ENCODE measurements around the gene ZNF467.
A peak's percentile ranks its signal among the peaks of the same experiment; 100 is the strongest.

Gene ZNF467

DNA sequence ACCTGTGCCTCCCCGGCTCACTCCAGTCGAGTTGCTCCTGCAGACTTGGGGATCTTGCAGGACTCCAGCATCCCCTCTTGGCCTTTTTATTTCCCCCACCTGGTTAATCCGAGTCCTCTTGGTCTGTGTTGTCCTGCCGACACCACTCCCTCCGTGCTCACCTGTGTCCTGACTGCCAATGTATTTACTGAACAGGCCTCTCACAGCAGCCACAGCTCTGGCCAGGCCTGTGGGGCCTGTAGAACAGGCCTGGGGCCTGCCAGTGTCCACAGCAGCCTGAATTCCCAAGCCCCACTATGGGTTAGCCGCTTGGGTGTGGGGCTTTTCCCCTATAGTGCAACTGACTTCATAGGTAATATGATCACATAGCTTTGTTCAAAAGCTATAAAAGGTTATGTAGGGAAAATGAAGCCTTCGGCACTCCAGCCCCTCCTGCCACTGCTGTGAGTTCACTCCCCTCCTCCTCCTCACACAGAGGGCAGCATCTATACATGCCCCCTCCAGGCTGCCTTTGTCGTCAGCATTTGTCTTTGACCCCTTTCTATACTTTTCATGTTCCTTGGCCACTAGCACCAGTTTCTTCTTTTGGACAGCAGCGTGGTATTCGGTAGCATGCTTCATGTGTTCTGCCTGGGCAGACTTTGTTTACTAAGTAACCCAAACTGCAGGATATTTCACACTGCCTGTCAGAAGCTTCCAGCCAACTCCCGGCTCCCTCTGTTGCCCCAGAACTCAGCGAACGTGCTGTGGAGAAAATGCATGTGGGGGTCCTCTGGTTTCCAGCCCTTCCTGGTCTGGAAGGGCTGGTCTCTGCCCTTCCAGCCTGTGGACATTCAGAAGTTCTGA is 46.1 kb downstream of the ZNF467 start:
- DNase-seq (ENCODE audit: low read depth), result no peak

DNA sequence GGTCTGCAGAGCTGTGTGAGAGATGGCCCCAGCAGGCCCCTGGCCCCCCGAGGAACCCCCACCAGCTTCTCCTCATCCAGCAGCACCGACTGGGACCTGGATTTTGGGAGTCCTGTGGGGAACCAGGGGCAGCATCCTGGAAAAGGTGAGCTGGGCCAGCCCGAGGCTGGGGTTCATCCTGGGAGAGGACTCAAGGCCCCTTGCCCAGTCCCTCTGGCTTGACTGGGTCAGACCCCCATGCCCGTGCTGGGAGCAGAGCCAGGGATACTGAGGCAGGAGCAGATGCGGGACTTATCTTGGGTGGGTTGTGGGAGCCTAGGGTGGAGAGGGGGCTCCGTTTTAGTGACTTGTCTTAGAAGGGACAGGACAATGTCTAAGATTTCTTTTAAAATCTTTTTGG is 47.5 kb downstream of the ZNF467 start:
- DNase-seq (ENCODE audit: low read depth), result no peak

DNA sequence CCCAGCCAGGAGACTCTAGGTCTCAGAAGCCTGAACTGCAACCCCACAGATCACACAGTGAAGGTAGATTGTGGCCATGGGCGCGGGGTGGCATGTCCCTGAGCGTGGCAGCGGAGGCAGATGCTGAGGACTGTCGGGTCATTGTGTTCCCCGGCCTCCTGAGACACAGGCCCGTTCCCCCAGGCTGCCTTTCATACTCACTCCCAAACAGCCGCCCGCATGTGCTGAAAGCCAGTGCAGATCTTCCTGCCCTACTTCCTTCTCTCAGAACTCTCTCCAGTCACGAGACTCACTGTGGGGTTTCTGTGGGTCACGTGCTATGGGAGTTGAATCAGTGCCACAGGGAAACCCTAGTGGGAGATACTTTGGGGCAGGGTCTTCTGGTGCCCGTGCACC is 48.0 kb downstream of the ZNF467 start:
- no peak for DNase-seq (ENCODE audit: low read depth)

DNA sequence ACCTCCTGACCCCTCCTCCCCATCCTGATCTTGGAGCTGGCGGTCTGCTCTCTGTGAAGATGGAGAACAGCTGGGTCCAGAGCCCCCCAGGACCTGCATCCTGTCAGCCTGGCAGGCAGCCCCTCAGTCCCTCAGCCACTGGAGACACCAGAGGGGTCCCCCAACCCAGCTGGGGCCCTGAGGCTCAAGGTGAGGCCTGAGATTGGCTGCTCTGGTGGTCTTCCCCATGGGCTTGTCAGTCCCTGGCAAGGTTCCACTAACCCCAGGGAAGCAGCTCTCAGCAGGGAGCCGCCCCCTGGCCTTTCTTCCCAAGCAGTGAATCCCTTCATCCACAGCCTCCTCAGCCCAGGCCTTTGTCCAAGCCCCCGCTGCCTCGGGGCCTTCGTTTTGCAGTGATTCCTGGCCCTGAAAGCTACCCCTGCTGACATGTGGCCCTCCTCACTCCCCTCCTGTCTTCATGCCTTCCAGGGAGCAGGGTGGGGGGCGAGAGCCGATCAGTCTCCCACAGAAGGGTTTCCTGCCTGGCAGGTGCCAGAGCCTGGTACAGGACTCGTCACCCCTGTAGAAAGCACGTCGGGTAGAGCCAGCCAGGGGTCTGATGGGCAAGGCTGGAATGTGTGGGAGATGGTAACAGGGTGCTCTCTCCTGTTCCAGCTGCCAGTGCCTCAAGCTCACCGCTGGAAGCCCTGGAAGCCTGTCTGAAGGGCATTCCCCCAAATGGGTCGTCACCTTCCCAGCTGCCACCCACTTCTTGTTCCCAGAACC is 48.5 kb downstream of the ZNF467 start:
- no peak for DNase-seq (ENCODE audit: low read depth)

DNA sequence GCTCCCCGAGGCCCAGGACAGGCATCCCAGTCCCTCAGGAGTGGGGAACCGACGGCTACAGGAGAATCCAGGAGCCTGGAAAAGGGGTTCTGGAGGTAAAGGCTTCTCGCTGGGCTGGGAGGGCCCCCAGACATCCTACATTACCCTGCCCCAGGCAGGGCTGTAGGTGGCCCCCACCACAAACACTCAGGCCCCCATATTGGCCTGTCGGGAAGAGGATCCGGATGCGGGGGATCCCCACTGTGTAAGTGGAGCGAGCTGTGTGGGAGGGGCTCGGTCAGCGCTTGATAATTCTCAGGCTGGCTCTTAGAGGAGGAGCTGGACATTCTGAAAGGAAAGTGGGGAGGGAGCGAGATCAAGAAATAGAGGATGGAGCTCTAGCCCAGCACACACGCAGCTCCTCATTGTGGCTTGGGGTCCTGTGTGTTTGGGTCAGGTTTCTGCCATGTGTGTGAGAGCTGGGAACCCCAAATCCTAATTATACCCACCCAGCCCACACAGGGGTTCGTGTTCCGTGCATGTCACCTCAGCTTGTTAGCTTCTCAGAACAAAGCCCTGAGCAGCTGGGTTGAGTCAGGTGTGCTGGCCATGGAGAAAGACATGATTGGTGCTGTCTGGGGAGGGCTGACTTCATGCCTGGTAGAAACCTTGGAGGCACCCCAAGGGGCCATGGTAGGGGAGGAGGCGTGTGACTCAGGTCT is 49.4 kb downstream of the ZNF467 start:
- no peak for DNase-seq (ENCODE audit: low read depth)

DNA sequence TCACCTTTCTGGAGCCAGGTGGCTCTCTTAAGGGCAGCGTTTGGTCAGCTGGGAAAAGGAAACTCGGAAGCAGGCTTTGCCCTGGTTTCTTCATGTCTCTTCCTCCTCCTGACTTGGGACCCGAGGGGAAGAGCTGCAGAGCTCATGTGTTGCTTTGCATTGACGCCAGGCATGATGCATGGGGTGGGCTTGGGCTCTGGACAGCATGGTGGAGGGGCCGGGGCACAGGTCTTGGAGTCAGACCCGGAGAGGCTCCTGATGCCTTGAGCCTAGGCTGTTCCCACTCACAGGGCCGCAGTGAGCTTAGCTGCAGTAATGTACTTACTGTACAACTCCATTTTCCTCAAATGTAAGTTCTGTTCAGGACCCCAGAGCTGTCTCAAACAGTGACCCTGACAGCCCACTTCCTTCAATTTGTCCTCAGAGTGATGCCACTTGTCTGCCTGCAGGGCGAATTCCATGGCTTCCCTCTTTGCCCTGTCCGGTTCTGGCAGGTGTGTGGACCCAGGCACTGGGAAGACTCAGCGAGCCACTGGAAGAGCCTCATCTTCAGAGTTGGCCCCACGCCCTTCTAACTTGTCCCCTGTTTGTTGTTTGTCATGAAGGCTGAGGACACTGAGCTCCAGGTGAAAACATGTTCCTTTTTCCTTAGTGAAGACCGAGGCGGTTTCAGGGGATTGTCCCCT is 50.2 kb downstream of the ZNF467 start:
- DNase-seq (ENCODE audit: low read depth), result no peak

DNA sequence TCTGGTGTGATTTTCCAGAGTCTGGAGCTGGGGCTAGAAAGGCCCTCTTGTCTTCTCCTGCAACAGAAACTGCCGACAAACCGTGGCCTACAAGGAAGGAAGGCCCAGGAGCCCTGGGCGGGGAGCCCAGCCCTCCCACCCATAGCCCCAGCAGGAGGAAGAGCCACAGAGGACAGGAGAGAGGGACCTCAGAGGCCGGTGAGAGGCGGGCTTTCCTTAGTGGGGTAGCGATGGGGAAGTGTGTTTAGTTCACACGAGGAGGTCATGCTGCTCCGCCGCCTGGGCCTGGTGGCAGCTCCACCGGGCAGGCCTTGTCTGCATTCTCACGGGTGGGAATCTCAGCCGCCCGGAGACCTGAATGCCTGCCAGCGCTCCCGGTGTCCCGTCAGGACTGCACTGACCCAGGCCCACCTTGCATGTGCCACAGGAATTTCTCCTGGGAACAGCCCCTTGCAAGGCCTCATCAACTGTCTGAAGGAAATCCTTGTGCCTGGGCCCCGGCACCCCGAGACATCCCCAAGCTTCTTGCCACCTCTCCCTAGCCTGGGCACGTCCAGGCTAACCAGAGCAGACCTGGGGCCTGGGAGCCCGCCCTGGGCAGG is 50.9 kb downstream of the ZNF467 start:
- DNase-seq (ENCODE audit: low read depth), result no peak

DNA sequence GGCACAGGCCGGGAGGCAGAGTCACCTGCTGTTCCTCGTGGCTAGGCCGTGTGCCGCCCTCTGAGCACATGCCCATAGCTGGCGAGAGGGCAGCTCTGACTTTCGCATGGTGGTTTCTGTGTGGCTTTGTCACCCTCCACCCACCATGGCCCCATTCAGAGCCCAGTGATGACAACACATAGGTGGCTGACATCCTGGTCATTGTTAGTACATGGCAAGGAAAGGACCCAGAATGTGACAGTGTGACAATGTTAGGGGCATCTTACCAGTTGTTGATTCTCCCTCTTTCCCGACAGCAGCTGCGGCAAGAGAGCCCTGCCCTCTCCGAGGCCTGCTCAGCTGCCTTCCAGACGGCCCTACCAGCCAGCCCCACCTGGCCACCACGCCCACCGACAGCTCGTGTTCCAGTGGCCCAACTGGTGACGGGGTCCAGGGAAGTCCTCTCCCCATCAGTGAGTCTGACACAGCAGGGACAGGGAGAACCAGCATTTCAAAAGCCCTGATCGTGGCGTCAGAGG is 52.2 kb downstream of the ZNF467 start:
- no peak for DNase-seq (ENCODE audit: low read depth)

DNA sequence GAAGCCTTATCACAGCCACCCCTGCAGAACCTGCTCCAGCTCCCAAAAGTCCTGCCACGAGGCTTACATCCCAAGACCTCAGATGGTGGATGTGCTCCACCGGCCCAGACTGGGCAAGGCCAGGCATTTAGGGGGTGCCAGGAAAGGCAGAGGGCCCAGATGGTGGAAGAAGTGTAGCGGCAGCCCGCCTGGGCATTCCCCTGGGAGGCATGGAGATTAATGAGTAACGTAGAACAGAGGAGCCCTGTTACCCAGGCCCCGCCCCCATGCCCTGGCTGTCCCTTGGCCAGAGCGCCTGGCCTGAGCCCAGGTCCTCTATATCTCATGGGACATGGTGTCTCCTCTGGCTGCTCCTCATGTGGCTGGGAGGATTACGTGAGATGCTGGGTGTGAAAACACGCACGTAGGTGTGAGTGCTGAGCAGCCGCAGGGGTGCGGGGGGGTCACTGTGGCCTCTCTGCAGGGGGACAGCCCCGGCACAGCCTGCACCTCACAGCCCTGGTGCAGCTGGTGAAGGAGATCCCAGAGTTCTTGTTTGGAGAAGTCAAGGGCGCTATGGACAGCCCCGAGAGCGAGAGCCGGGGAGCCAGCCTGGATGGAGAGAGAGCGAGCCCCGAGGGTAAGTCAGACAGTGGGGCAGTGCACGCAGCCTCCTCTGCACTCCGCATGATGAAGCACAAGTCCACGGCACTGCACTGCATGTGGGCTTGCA is 52.9 kb downstream of the ZNF467 start:
- no peak for DNase-seq (ENCODE audit: low read depth)

DNA sequence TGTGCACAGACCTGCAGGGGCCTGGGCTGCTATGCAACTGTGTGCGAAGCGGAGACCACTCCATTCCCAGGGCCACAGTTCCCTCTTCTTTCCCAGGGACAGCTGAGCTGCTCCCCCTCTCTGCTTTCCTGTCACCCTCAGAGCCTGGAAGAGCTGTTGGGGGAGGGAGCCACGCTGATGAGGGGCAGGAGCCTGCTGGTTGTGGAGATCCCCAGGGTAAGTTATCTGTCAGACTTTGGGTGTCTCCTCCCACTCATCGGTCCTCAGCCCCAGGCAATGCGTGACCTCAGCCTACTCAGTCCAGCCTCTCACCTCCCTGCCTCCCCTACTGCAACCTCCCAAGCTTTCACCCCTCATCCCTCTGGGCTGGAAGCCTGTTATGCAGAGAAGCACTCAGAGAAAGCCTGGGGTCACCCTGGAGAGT is 53.5 kb downstream of the ZNF467 start:
- DNase-seq (ENCODE audit: low read depth), result no peak

DNA sequence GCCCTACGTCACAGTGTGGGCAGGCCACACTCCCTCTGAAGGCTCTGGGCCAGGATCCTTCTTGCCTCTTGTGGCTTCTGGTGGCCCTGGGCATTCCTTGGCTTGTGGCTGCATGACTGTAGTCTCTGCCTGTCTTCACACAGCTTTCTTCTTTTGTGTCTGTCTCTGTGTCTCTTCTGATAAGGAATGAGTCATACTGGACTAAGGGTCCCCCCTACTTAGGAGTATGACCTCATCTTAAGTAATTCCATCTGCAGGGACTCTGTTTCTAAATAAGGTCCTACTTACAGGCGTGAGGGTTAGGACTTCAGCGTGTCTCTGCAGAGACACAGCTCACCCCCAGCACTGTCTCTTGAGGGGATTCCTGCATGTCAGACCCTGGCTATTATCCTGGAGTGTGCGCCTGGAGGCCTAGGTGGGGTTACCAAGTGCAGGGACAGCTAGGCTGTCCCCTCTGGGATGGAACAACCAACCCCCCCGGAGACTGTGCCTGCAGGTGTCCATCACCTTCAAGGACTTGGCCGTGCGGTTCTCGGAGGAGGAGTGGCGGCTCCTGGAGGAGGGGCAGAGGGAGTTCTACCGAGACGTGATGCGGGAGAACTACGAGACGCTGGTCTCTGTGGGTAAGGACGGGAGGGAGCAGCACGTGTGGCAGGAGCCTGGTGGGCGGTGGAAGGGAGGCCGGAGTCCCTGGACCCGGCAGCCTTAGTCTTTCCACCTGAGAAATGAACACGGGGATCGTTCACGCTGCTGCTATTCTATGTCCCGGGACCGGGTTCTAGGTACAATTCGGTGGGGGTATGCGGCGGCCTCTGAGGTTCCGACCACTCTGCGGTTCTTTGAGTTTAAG is 54.1 kb downstream of the ZNF467 start:
- DNase-seq (ENCODE audit: low read depth), result no peak

DNA sequence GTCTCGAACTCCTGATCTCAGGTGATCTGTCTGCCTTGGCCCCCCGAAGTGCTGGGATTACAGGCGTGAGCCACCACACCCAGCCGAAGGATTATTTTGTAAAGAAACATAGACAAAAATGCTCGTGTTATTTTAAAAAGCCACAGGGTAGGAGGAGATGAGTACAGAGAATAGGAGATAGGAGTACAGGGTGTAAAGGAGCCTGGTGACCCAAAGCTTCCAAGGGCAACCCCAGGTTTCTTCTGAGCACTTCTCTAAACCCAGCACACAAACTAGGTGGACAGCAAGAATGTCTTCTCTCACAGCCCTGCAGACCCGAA is 54.7 kb downstream of the ZNF467 start:
- DNase-seq (ENCODE audit: low read depth), result no peak

DNA sequence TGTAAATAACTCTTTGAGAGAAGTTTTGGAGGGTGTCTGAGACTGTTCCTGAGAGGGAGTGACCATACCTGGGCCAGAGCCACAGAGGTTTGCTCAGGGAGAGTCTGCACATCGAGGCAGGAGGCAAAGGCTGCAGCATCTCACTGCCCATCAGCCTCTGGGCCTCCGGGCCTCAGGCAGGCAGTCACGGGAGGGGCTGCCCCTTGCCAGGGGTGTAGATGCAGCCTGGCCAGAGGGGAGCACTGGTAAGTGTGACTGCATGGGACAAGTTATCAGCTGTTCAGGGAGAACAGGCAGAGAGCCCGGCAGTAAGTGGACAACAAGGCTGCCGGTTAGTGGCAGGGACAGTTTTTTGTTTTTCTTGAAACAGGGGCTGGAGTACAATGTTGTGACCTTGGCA is 55.9 kb downstream of the ZNF467 start:
- no peak for DNase-seq (ENCODE audit: low read depth)

DNA sequence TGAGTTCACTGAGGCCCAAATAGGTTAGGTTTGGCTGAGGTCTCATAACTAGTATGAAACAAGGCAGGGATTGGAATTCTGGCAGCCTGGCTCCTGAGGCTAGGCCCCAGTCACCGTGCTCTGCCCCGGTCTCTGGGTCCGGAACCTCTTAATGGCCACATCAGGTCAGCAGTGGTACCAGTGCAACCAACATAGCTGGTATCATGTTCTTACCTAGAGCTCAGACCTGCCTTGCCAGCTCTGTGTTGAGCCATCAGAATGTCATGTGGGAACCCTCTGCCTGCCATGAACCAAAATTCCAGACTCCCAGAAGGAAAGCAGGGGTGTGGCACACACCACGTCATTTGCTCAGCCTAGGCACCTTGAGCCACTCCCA is 56.5 kb downstream of the ZNF467 start:
- DNase-seq (ENCODE audit: low read depth), result no peak

DNA sequence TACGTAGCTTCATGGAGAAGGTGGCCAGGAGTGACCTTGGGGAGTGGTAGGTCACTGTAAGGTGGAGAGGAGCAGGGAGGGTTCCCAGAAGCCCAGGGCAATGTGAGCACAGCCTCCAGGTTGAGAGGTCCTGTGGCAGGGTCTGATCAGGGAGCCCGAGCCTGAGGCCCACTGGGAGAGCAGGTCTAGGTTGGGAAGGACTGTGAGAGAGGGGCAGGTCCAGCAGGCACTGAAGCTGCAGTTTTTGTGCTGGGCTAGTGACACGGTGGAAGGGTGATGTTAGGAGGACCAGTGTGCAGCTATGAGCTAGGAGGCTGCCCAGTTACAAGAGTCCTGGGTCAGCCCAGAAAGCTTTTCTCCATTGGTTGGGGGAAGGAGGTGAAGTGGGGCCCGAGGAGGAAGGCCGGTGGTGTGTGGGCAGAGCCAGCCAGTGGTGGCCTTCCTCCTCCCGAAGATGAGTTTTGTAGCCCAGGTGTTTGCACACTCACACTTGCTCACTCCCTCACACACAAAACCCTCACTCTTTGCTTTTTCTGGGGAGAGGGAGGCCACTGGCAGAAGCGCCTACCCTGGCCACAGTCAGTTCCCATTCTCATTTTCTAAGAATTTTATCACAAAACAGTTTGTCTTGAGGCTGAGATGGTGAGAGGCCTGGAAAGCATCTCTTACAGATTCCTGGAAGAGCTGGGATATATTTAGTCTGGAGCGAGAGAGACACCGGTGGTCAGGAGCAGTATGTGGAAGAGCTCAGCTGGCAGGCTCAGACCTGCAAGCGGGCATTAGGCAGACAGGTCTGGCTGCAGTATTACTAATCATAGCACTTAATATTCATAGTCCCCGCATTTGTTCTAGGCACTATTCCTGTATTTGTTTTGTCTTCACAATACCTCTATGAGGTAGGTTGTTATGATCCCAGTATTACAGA is 57.1 kb downstream of the ZNF467 start:
- no peak for DNase-seq (ENCODE audit: low read depth)

DNA sequence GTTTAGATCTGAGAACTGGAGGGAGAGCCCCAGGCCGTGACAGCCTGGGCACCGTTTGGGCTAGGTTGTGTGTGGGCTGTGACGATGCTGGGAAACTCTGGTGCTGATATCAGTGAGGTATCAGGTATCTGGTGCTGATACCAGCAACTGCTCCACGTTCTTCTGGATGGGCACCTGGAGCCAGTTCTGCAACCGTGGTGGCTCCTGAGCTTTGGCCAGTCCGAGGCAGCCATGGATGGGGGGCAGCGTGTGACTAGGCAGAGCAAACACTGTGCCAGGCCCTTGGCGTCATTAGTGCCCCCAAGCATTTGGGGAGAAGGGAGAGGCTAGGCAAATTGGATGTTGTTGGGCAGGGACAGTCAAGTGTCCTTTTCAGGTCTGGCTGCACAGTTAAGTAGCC is 57.9 kb downstream of the ZNF467 start:
- no peak for DNase-seq (ENCODE audit: low read depth)

DNA sequence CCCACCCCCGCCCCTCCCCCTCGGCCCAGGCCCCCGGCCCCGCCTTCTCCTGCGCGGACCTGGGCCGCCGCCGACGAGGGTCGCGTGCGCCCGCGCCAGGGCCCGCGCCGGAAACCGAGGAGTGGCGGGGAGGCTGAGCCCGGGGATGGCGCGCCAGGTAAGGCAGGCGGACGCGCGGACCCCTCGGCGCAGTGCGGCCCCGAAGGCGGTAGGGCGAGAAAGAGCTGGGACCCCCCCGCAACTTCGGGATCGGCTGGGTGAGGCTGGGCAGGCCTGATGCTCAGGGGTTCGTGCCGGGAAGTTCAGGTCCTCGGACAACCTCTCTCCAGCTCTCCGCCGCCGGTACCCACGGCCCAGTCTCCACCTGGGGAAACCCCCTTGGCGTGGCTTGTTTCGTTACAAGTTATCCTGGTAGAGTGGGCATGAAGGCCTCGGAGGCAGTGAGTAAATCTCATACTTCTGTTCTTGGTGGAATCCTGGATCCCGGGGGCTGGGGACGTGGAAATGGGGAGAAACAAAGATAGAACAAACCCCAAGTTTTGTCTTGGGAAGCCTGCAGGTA is 58.4 kb downstream of the ZNF467 start:
- peak; percentile 21 for DNase-seq (ENCODE audit: low read depth)

Measured in activated T-helper 9 cell treated with anti-CD3 and anti-CD28 coated beads, Interleukin-2, amount 50 U/mL, for 16 hours (primary cell).